Measurements from ENCODE around the gene LARP6. TPM values are rescaled to one million over a fixed set of nuclear protein-coding genes. Genes with fewer than 3 reads are reported as not detected.

LARP6 gene
- total RNA-seq, 3 donors from 2014 or later (not counting 1 experiment from before 2014, with no cell fraction given), result not detected

DNA sequence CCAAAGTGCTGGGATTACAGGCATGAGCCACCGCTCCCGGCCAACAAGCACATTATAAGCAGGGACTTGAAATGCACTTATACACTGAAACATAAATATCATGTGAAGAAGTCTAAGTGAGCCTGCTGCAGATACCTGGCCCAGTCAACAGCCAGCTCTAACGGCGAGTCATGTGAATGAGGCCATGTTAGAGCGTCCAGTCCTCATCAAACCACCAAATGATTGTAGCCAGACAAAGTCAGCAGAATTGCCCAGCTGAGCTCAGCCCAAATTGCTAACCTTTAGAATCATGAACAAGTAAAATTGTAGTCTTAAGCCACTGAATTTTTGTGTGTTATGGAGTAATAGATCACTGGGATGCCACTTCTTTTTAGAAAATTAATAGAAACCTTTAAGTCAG is 52.8 kb downstream of the LARP6 start:
- Histone ChIP-seq H3K4me3 (ENCODE audit: low read length) (no peak overlapping the region), H3K4me1 (ENCODE audit: control insufficient read depth, insufficient read depth, low read length) (no peaks in the 10 kb centered on the region), H3K27me3 (ENCODE audit: control insufficient read depth, insufficient read depth, low read length) (no peaks in the 10 kb centered on the region), H3K36me3 (ENCODE audit: control insufficient read depth, insufficient read depth, low read length) (no peaks in the 10 kb centered on the region), H3K27ac (ENCODE audit: low read length) (no peak overlapping the region), H3K9me3 (ENCODE audit: control insufficient read depth, insufficient read depth, low read length) (no peaks in the 10 kb centered on the region)
- H3K4me1 Mint-ChIP-seq, result no peaks in the 10 kb centered on the region
- 97% methylated on average over 5 of the region's 5 CpGs for WGBS (ENCODE audit: insufficient coverage)
- no peak overlapping the region for H3K4me3 Mint-ChIP-seq
- intact Hi-C loops (cut with micrococcal nuclease), result no loop called here
- ATAC-seq (no peak), DNase-seq (no peak)
- H3K36me3 Mint-ChIP-seq, result no peaks in the 10 kb centered on the region
- H3K27ac Mint-ChIP-seq, result no peak overlapping the region
- H3K27me3 Mint-ChIP-seq (ENCODE audit: low read depth in 2 of 2), result no peaks in the 10 kb centered on the region
- H3K9me3 Mint-ChIP-seq, result no peaks in the 10 kb centered on the region
- TF ChIP-seq, protein P1, sequence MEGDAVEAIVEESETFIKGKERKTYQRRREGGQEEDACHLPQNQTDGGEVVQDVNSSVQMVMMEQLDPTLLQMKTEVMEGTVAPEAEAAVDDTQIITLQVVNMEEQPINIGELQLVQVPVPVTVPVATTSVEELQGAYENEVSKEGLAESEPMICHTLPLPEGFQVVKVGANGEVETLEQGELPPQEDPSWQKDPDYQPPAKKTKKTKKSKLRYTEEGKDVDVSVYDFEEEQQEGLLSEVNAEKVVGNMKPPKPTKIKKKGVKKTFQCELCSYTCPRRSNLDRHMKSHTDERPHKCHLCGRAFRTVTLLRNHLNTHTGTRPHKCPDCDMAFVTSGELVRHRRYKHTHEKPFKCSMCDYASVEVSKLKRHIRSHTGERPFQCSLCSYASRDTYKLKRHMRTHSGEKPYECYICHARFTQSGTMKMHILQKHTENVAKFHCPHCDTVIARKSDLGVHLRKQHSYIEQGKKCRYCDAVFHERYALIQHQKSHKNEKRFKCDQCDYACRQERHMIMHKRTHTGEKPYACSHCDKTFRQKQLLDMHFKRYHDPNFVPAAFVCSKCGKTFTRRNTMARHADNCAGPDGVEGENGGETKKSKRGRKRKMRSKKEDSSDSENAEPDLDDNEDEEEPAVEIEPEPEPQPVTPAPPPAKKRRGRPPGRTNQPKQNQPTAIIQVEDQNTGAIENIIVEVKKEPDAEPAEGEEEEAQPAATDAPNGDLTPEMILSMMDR (IDR thresholded peaks at IDR 0.05), result no peak

DNA sequence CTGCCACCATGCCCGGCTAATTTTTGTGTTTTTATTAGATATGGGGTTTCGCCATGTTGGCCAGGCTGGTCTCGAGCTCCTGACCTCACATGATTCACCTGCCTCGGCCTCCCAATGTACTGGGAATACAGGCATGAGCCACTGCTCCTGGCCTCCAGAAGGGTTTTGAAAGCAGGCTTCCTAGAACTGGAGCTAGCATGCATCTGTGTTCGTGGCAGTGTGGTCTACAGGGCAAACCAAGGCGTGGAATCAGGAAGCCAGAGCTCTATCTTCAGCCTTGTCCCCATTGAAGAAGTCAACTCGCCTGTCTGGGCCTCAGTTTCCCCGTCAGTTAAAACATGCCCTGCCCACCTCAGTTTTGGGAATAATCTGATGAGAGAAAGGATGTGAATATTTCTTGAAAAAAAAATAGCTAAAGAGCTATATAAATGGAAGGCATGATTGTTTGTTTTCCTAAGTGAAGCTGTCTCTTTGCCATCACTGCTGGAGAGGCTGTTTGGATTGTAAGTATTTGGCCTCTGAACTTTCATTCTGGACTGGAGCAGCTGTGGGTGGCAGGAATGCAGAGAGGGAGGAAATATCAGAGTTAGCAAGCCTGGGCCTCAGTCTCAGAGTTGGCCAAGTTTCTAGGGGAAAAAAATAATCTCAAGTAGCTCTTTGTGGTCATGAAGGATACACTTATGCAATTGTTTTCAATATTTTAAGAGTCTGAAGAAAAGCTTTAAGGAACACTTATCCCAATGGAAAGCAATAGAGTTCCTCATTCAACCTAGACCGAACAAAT is 54.1 kb downstream of the LARP6 start:
- no peaks in the 10 kb centered on the region for H3K36me3 ChIP-seq (ENCODE audit: control insufficient read depth, insufficient read depth, low read length)
- H3K9me3 ChIP-seq (ENCODE audit: control insufficient read depth, insufficient read depth, low read length), result no peaks in the 10 kb centered on the region
- H3K27me3 ChIP-seq (ENCODE audit: control insufficient read depth, insufficient read depth, low read length), result no peaks in the 10 kb centered on the region
- Mint-ChIP-seq H3K36me3 (no peaks in the 10 kb centered on the region), H3K9me3 (no peaks in the 10 kb centered on the region), H3K4me1 (no peaks in the 10 kb centered on the region), H3K27me3 (ENCODE audit: low read depth in 2 of 2) (no peaks in the 10 kb centered on the region), H3K27ac (no peak overlapping the region), H3K4me3 (no peak overlapping the region)
- no peak overlapping the region for H3K4me3 ChIP-seq (ENCODE audit: low read length)
- TF ChIP-seq, protein P1 (IDR thresholded peaks at IDR 0.05), result no peak
- ATAC-seq, result no peak
- DNase-seq, result no peak
- intact Hi-C loops (cut with micrococcal nuclease), result no loop called here
- H3K4me1 ChIP-seq (ENCODE audit: control insufficient read depth, insufficient read depth, low read length), result no peaks in the 10 kb centered on the region
- H3K27ac ChIP-seq (ENCODE audit: low read length), result no peak overlapping the region
- WGBS (ENCODE audit: insufficient coverage), result 76% methylated on average over 9 of the region's 9 CpGs

DNA sequence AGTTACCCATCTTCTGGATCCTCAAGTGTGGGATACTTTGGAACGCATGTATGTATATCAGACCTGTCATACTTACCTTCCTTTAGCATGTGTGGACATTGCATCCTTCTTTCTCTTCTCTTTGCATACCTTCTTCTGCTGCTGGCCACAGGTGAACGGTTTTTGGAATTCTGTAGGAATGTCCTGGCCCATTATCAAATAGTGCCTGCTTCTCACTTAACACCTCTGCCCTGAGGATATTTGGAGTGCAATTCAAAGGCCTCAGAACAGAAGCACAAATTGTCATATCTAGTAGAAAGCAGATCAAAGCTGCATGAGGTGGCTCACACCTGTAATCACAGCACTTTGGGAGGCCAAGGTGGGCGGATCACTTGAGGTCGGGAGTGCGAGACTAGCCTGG is 56.5 kb downstream of the LARP6 start:
- Mint-ChIP-seq H3K27ac (no peak overlapping the region), H3K9me3 (no peaks in the 10 kb centered on the region), H3K4me1 (no peaks in the 10 kb centered on the region), H3K4me3 (no peak overlapping the region), H3K36me3 (no peaks in the 10 kb centered on the region), H3K27me3 (ENCODE audit: low read depth in 2 of 2) (peaks cover 3 to 5% of the 10 kb centered on the region in 2 donors)
- no peak overlapping the region for H3K4me3 ChIP-seq (ENCODE audit: low read length)
- H3K27ac ChIP-seq (ENCODE audit: low read length), result no peak overlapping the region
- H3K9me3 ChIP-seq (ENCODE audit: control insufficient read depth, insufficient read depth, low read length), result no peaks in the 10 kb centered on the region
- intact Hi-C loops (cut with micrococcal nuclease), result no loop called here
- no peaks in the 10 kb centered on the region for H3K27me3 ChIP-seq (ENCODE audit: control insufficient read depth, insufficient read depth, low read length)
- 95% methylated on average over 5 of the region's 5 CpGs for WGBS (ENCODE audit: insufficient coverage)
- H3K36me3 ChIP-seq (ENCODE audit: control insufficient read depth, insufficient read depth, low read length), result no peaks in the 10 kb centered on the region
- ATAC-seq, result no peak
- TF ChIP-seq, protein P1 (IDR thresholded peaks at IDR 0.05), result no peak
- no peak for DNase-seq
- no peaks in the 10 kb centered on the region for H3K4me1 ChIP-seq (ENCODE audit: control insufficient read depth, insufficient read depth, low read length)

Data from natural killer cell (primary cell).